ENCODE results near the gene CCNK.

CCNK gene

GRCh38 chr14:99467336-99468078 is 13.7 kb upstream of the CCNK start:
- DNase-seq (ENCODE audit: low read depth): no peak

- no peak for DNase-seq (ENCODE audit: low read depth)
Observed at GRCh38 chr14:99468081-99468480, 13.1 kb upstream of the CCNK start.

- DNase-seq (ENCODE audit: low read depth): no peak
Observed at GRCh38 chr14:99468836-99469592, 12.2 kb upstream of the CCNK start.

- DNase-seq (ENCODE audit: low read depth): no peak
Observed at GRCh38 chr14:99471731-99472130, 9.5 kb upstream of the CCNK start.

- DNase-seq (ENCODE audit: low read depth): no peak
Observed at GRCh38 chr14:99472937-99473336, 8.3 kb upstream of the CCNK start.

- DNase-seq (ENCODE audit: low read depth): no peak
Observed at GRCh38 chr14:99473458-99473857, 7.8 kb upstream of the CCNK start.

- no peak for DNase-seq (ENCODE audit: low read depth)
Observed at GRCh38 chr14:99475179-99475578, 6.0 kb upstream of the CCNK start.

- DNase-seq (ENCODE audit: low read depth): no peak
Observed at GRCh38 chr14:99475660-99476059, 5.5 kb upstream of the CCNK start.

- no peak for DNase-seq (ENCODE audit: low read depth)
Observed at GRCh38 chr14:99476864-99477263, 4.3 kb upstream of the CCNK start.

- no peak for DNase-seq (ENCODE audit: low read depth)
Observed at GRCh38 chr14:99478128-99478527, 3.1 kb upstream of the CCNK start.

GRCh38 chr14:99479160-99479905 is 1.9 kb upstream of the CCNK start:
- DNase-seq (ENCODE audit: low read depth): no peak

- DNase-seq (ENCODE audit: low read depth): peak; percentile 31
Observed at GRCh38 chr14:99479906-99480869, 1.0 kb upstream of the CCNK start, which contains the start of gene SETD3. TSS of gene SETD3 (minus strand) at chr14:99480859. CDS start at chr14:99465805, 15,054 bp downstream.

- no peak for DNase-seq (ENCODE audit: low read depth)
Observed at GRCh38 chr14:99481745-99482099, 513 bp downstream of the CCNK start.

- no peak for DNase-seq (ENCODE audit: low read depth)
Observed at GRCh38 chr14:99484106-99484505, 2.9 kb downstream of the CCNK start.

- DNase-seq (ENCODE audit: low read depth): no peak
Observed at GRCh38 chr14:99497341-99497740, 16.1 kb downstream of the CCNK start.

GRCh38 chr14:99497894-99498293 is 16.7 kb downstream of the CCNK start:
- DNase-seq (ENCODE audit: low read depth): no peak

- DNase-seq (ENCODE audit: low read depth): no peak
Observed at GRCh38 chr14:99502989-99503421, 21.8 kb downstream of the CCNK start.

GRCh38 chr14:99503848-99504453 is 22.7 kb downstream of the CCNK start:
- DNase-seq (ENCODE audit: low read depth): no peak

- no peak for DNase-seq (ENCODE audit: low read depth)
Observed at GRCh38 chr14:99505089-99505488, 23.9 kb downstream of the CCNK start.

GRCh38 chr14:99506276-99506675 is 25.1 kb downstream of the CCNK start:
- no peak for DNase-seq (ENCODE audit: low read depth)

Measured in HS-27A (cell line).